ENCODE measurements around the gene TMEM185B.
"Not testable (repeated sequence)": the region's sequence is repeated elsewhere in the genome, so short reads cannot be mapped to it uniquely, and the experiment has no call there.

TMEM185B gene

GRCh38 chr2:120237491-120237902 is 14.3 kb upstream of the TMEM185B start:
- Mint-ChIP-seq H3K27ac (no peak overlapping the region), H3K4me1 (peaks cover 7% of the 10 kb centered on the region), H3K27me3 (ENCODE audit: low read depth) (peaks cover 28% of the 10 kb centered on the region), H3K36me3 (ENCODE audit: low read depth) (no peaks in the 10 kb centered on the region), H3K4me3 (no peak overlapping the region), H3K9me3 (no peaks in the 10 kb centered on the region)
- TF ChIP-seq, protein P1, sequence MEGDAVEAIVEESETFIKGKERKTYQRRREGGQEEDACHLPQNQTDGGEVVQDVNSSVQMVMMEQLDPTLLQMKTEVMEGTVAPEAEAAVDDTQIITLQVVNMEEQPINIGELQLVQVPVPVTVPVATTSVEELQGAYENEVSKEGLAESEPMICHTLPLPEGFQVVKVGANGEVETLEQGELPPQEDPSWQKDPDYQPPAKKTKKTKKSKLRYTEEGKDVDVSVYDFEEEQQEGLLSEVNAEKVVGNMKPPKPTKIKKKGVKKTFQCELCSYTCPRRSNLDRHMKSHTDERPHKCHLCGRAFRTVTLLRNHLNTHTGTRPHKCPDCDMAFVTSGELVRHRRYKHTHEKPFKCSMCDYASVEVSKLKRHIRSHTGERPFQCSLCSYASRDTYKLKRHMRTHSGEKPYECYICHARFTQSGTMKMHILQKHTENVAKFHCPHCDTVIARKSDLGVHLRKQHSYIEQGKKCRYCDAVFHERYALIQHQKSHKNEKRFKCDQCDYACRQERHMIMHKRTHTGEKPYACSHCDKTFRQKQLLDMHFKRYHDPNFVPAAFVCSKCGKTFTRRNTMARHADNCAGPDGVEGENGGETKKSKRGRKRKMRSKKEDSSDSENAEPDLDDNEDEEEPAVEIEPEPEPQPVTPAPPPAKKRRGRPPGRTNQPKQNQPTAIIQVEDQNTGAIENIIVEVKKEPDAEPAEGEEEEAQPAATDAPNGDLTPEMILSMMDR (IDR thresholded peaks at IDR 0.05; ENCODE audit: unreplicated experiment in 3 of 3), result no peak

DNA sequence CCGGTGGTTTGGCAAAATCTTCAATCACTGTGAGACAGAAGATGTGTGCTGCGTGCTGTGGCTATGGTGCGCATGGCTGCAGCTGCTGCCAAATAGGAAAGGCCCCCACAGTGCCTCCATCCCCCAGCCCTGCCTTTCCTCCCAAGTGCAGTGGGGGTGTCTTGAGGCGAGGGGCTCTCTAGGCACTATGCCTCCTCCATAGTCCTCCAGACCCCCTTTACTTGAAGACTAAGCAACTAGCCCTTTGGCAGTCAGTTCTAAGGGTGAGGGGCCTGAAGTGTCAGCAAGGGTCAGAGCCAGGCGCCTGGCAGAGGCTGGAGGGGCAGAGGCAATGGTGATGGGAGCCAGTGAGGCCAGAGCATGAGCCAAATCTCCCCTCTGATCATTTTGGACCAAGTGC is 13.6 kb upstream of the TMEM185B start:
- Mint-ChIP-seq H3K27ac (no peak overlapping the region), H3K36me3 (ENCODE audit: low read depth) (no peaks in the 10 kb centered on the region), H3K27me3 (ENCODE audit: low read depth) (peaks cover 32% of the 10 kb centered on the region), H3K4me1 (peaks cover 13% of the 10 kb centered on the region), H3K9me3 (no peaks in the 10 kb centered on the region), H3K4me3 (no peak overlapping the region)
- TF ChIP-seq, protein P1 (IDR thresholded peaks at IDR 0.05; ENCODE audit: unreplicated experiment in 3 of 3), result no peak

DNA sequence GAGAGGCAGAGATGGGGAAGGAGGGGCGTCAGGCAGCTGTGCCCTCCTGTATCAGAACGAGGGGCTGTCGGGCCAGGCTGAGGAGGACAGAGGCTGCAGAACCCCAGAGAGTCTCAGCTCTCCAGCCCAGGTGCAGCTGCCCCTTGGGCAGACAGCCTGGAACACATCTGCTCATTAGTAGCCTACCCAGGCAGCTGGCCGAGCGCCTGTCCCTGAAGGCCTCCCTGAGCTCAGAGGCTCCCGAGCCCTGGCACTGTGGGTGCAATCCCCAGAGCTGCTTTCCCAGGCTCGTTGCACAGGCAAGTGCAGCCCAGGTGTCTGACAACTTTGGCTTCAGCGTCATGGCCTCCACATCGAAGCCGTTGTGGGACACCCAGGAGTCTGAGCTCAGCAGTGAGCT is 13.1 kb upstream of the TMEM185B start:
- Mint-ChIP-seq H3K4me1 (peaks cover 13% of the 10 kb centered on the region), H3K4me3 (no peak overlapping the region), H3K27ac (no peak overlapping the region), H3K27me3 (ENCODE audit: low read depth) (peaks cover 29% of the 10 kb centered on the region), H3K9me3 (no peaks in the 10 kb centered on the region), H3K36me3 (ENCODE audit: low read depth) (no peaks in the 10 kb centered on the region)
- TF ChIP-seq, protein P1 (IDR thresholded peaks at IDR 0.05; ENCODE audit: unreplicated experiment in 3 of 3), result no peak

DNA sequence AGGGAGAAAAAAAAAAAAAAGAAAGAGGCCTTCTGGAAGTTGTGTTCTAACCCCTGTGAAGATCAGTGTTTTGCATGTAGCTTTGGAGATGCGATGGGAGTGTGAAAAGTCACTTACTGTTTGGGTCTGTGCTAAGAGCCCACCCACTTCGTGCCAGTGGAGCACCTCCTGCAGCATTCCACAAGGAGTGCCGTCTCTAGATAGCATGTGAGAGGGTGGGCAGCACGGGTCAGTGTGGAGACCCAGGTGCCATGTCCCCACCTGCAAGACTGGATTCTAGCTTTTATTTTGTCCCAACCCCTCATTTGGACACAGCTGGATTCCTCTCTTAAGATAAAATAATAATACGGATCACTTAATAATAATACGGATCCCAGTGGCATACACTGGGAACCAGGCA is 12.5 kb upstream of the TMEM185B start:
- no peaks in the 10 kb centered on the region for H3K9me3 Mint-ChIP-seq
- H3K4me1 Mint-ChIP-seq, result peaks cover 13% of the 10 kb centered on the region
- no peak overlapping the region for H3K4me3 Mint-ChIP-seq
- TF ChIP-seq, protein P1 (IDR thresholded peaks at IDR 0.05; ENCODE audit: unreplicated experiment in 3 of 3), result no peak
- no peak overlapping the region for H3K27ac Mint-ChIP-seq
- no peaks in the 10 kb centered on the region for H3K36me3 Mint-ChIP-seq (ENCODE audit: low read depth)
- H3K27me3 Mint-ChIP-seq (ENCODE audit: low read depth), result peaks cover 33% of the 10 kb centered on the region

GRCh38 chr2:120235158-120235557 is 12.0 kb upstream of the TMEM185B start:
- Mint-ChIP-seq H3K27me3 (ENCODE audit: low read depth) (peaks cover 34% of the 10 kb centered on the region), H3K4me1 (peaks cover 13% of the 10 kb centered on the region)
- not testable (repeated sequence) for H3K36me3 Mint-ChIP-seq (ENCODE audit: low read depth); H3K4me3 Mint-ChIP-seq; H3K27ac Mint-ChIP-seq; H3K9me3 Mint-ChIP-seq

- Mint-ChIP-seq H3K4me1 (peaks cover 13% of the 10 kb centered on the region), H3K27ac (no peak overlapping the region), H3K27me3 (ENCODE audit: low read depth) (peaks cover 38% of the 10 kb centered on the region), H3K4me3 (no peak overlapping the region), H3K9me3 (no peaks in the 10 kb centered on the region), H3K36me3 (ENCODE audit: low read depth) (no peaks in the 10 kb centered on the region)
- TF ChIP-seq, protein P1 (IDR thresholded peaks at IDR 0.05; ENCODE audit: unreplicated experiment in 3 of 3), result no peak
Observed at GRCh38 chr2:120233292-120233691, 10.1 kb upstream of the TMEM185B start.
